ENCODE data around the gene SLC25A24. TPM values are rescaled to one million over a fixed set of nuclear protein-coding genes. Genes with fewer than 3 reads are reported as not detected.

Gene SLC25A24
- total and polyA plus RNA-seq, 4 donors: 1.3 to 8.6 (median 3.0) TPM

DNA sequence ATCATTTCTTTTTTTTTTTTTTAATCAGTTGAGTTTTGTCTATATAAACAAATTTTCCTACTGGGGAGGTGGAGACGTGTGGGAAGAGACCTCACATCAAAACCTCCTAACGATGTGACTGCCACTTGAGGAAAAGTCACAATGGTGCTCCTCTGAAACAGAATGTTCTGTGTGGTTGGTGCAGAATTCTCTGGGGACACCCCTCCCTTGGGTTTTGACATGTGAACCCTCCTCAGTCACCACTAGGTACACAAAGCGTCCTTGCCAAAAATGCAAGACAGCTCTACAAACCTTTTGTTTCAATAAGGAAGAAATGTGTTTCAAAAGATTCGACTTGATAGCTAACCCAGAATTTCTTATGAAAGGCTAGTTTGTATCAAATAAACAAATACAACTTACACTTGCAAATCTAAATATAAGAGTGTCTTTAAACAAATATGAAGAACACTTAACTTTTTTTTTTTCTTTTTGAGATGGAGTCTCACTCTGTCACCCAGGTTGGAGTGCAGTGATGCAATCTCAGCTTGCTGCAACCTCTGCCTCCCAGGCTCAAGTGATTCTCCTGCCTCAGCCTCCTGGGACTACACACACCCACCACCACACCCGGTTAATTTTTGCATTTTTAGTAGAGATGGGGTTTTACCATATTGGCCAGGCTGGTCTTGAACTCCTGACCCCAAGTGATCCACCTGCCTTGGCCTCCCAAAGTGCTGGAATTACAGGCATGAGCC lies 9.3 kb downstream of the SLC25A24 start:
- no peaks in the 10 kb centered on the region for H3K36me3 ChIP-seq (ENCODE audit: control insufficient read depth in 4 of 4, insufficient read depth in 3 of 4, low read depth in 1 of 4, low read length in 3 of 4)
- TF ChIP-seq EGR1 (IDR thresholded peaks at IDR 0.05; ENCODE audit: low read depth in 2 of 2) (no peak), FOXA2 (IDR thresholded peaks at IDR 0.05) (no peak), RAD21 (IDR thresholded peaks at IDR 0.05) (no peak), FOXA1 (IDR thresholded peaks at IDR 0.05) (no peak), JUND (IDR thresholded peaks at IDR 0.05) (no peak), TAF1 (conservative IDR thresholded peaks at IDR 0.05) (no peak), RXRA (IDR thresholded peaks at IDR 0.05) (no peak), NR2F2 (IDR thresholded peaks at IDR 0.05) (no peak), HNF4G (IDR thresholded peaks at IDR 0.05) (no peak), GABPA (IDR thresholded peaks at IDR 0.05 in 1 of 2, conservative IDR thresholded peaks at IDR 0.05 in 1 of 2) (no peak), SP1 (IDR thresholded peaks at IDR 0.05) (no peak), HNF4A (conservative IDR thresholded peaks at IDR 0.05) (no peak), YY1 (IDR thresholded peaks at IDR 0.05) (no peak)
- TF ChIP-seq, protein P1, sequence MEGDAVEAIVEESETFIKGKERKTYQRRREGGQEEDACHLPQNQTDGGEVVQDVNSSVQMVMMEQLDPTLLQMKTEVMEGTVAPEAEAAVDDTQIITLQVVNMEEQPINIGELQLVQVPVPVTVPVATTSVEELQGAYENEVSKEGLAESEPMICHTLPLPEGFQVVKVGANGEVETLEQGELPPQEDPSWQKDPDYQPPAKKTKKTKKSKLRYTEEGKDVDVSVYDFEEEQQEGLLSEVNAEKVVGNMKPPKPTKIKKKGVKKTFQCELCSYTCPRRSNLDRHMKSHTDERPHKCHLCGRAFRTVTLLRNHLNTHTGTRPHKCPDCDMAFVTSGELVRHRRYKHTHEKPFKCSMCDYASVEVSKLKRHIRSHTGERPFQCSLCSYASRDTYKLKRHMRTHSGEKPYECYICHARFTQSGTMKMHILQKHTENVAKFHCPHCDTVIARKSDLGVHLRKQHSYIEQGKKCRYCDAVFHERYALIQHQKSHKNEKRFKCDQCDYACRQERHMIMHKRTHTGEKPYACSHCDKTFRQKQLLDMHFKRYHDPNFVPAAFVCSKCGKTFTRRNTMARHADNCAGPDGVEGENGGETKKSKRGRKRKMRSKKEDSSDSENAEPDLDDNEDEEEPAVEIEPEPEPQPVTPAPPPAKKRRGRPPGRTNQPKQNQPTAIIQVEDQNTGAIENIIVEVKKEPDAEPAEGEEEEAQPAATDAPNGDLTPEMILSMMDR (IDR thresholded peaks at IDR 0.05; ENCODE audit: low read depth, low read length, missing input control): no peak
- TF ChIP-seq, protein P2, sequence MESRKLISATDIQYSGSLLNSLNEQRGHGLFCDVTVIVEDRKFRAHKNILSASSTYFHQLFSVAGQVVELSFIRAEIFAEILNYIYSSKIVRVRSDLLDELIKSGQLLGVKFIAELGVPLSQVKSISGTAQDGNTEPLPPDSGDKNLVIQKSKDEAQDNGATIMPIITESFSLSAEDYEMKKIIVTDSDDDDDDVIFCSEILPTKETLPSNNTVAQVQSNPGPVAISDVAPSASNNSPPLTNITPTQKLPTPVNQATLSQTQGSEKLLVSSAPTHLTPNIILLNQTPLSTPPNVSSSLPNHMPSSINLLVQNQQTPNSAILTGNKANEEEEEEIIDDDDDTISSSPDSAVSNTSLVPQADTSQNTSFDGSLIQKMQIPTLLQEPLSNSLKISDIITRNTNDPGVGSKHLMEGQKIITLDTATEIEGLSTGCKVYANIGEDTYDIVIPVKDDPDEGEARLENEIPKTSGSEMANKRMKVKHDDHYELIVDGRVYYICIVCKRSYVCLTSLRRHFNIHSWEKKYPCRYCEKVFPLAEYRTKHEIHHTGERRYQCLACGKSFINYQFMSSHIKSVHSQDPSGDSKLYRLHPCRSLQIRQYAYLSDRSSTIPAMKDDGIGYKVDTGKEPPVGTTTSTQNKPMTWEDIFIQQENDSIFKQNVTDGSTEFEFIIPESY (IDR thresholded peaks at IDR 0.05): no peak
- TF ChIP-seq, protein P3, sequence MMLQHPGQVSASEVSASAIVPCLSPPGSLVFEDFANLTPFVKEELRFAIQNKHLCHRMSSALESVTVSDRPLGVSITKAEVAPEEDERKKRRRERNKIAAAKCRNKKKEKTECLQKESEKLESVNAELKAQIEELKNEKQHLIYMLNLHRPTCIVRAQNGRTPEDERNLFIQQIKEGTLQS (IDR thresholded peaks at IDR 0.05): no peak
- TF ChIP-seq, protein P4, sequence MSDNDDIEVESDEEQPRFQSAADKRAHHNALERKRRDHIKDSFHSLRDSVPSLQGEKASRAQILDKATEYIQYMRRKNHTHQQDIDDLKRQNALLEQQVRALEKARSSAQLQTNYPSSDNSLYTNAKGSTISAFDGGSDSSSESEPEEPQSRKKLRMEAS (IDR thresholded peaks at IDR 0.05): no peak
- TF ChIP-seq, protein P5, sequence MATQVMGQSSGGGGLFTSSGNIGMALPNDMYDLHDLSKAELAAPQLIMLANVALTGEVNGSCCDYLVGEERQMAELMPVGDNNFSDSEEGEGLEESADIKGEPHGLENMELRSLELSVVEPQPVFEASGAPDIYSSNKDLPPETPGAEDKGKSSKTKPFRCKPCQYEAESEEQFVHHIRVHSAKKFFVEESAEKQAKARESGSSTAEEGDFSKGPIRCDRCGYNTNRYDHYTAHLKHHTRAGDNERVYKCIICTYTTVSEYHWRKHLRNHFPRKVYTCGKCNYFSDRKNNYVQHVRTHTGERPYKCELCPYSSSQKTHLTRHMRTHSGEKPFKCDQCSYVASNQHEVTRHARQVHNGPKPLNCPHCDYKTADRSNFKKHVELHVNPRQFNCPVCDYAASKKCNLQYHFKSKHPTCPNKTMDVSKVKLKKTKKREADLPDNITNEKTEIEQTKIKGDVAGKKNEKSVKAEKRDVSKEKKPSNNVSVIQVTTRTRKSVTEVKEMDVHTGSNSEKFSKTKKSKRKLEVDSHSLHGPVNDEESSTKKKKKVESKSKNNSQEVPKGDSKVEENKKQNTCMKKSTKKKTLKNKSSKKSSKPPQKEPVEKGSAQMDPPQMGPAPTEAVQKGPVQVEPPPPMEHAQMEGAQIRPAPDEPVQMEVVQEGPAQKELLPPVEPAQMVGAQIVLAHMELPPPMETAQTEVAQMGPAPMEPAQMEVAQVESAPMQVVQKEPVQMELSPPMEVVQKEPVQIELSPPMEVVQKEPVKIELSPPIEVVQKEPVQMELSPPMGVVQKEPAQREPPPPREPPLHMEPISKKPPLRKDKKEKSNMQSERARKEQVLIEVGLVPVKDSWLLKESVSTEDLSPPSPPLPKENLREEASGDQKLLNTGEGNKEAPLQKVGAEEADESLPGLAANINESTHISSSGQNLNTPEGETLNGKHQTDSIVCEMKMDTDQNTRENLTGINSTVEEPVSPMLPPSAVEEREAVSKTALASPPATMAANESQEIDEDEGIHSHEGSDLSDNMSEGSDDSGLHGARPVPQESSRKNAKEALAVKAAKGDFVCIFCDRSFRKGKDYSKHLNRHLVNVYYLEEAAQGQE (IDR thresholded peaks at IDR 0.05): no peak

More for the DNA sequence above, 9.3 kb downstream of the SLC25A24 start:
- no peak for DNase-seq (ENCODE audit: low spot score)
- no peaks in the 10 kb centered on the region for H3K27me3 ChIP-seq (ENCODE audit: control insufficient read depth in 4 of 4, insufficient read depth in 4 of 4, low read length in 3 of 4)
- no peak overlapping the region for H3K9ac ChIP-seq (ENCODE audit: low read depth in 1 of 2, low read length in 2 of 2)
- 81% methylated on average over 5 of the region's 5 CpGs for WGBS
- peaks cover 0 to 7% (median under 1%) of the 10 kb centered on the region in 4 donors for H3K9me3 ChIP-seq (ENCODE audit: control insufficient read depth in 4 of 4, low read length in 3 of 4)
- H3K27ac ChIP-seq (ENCODE audit: low read depth in 1 of 2, low read length in 2 of 2): no peak overlapping the region
- no peak overlapping the region for H3K4me3 ChIP-seq (ENCODE audit: low read depth in 1 of 3, low read length in 3 of 3)
- no peaks in the 10 kb centered on the region for H3K4me1 ChIP-seq (ENCODE audit: control insufficient read depth in 4 of 4, insufficient read depth in 4 of 4, low read length in 3 of 4)

Data from liver (tissue), 9 donors.